Ishikawa (cell line): ENCODE data around the gene ADTRP.

Experiments
- CREB1 ChIP-seq: IDR thresholded peaks from 2 replicates; pipeline ENCODE4 v1.6.1; 2012; ENCODE audit warnings: low read depth
- EGR1 ChIP-seq: IDR thresholded peaks from 2 replicates; pipeline ENCODE4 v1.6.1; 2012
- EP300 ChIP-seq: IDR thresholded peaks from 2 replicates; pipeline ENCODE4 v1.6.1; 2012; ENCODE audit warnings: borderline replicate concordance
- FOXM1 ChIP-seq: IDR thresholded peaks from 2 replicates; pipeline ENCODE4 v1.6.1; 2012; ENCODE audit warnings: low read depth, borderline replicate concordance
- RAD21 ChIP-seq: IDR thresholded peaks from 2 replicates; pipeline ENCODE4 v1.6.1; 2012; ENCODE audit warnings: low read depth
- REST ChIP-seq: IDR thresholded peaks from 2 replicates; pipeline ENCODE4 v1.6.1; 2012; ENCODE audit warnings: low read depth, mild to moderate bottlenecking
- TAF1 ChIP-seq: IDR thresholded peaks from 2 replicates; pipeline ENCODE4 v1.6.1; 2012; ENCODE audit warnings: low read depth, mild to moderate bottlenecking
- USF1 ChIP-seq: IDR thresholded peaks from 2 replicates; pipeline ENCODE4 v1.6.1; 2012
- YY1 ChIP-seq: IDR thresholded peaks from 2 replicates; pipeline ENCODE4 v1.6.1; 2012; ENCODE audit warnings: low read depth
- TF ChIP-seq, protein P1 (sequence below): IDR thresholded peaks from 2 replicates; pipeline ENCODE4 v1.6.1; 2012

DNA sequence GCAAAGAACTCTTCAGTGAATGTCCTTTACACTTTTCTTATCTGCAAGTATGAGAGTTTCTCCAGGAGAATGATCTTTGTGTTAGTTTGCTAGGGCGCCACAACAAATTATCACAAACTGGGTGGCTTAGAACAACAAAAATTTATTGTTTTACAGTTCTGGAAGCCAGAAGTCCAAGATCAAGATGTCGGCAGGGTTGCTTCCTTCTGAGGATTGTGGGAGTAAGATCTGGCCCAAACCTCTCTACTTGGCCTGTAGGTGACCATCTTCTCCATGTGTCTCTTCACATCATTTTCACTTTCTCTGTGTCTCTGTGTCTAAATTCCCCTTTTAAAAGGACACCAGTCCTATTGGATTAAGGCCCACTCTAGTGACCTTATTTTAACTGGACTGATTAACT is 103.0 kb downstream of the ADTRP start:
- no peak for TF ChIP-seq CREB1
- TF ChIP-seq, protein P1, sequence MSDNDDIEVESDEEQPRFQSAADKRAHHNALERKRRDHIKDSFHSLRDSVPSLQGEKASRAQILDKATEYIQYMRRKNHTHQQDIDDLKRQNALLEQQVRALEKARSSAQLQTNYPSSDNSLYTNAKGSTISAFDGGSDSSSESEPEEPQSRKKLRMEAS, result no peak
- TF ChIP-seq EGR1, result no peak
- TF ChIP-seq EP300, result no peak
- TF ChIP-seq REST, result no peak
- TF ChIP-seq RAD21, result peak; percentile 42
- no peak for TF ChIP-seq YY1
- TF ChIP-seq TAF1, result no peak
- no peak for TF ChIP-seq FOXM1
- no peak for TF ChIP-seq USF1
